ENCODE measurements around the gene CDH8.

- TF ChIP-seq, protein P1, sequence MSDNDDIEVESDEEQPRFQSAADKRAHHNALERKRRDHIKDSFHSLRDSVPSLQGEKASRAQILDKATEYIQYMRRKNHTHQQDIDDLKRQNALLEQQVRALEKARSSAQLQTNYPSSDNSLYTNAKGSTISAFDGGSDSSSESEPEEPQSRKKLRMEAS (CRISPR knock-in tag; IDR thresholded peaks at IDR 0.05), result no peak
- TF ChIP-seq CTCF (IDR thresholded peaks at IDR 0.05) (no peak), ZNF219 (CRISPR knock-in tag; IDR thresholded peaks at IDR 0.05; ENCODE audit: borderline replicate concordance) (no peak), KAT7 (CRISPR knock-in tag; IDR thresholded peaks at IDR 0.05; ENCODE audit: borderline replicate concordance) (no peak)
Measured at GRCh38 chr16:61952841-61953240, 83.4 kb downstream of the CDH8 start.
